Heart left ventricle (tissue), 13 donors: Measurements from ENCODE around the gene HOTAIR.

Experiments
- CTCF ChIP-seq, 12 donors: fragments of 200-600 bp; sonication (generic) in 4 of 12; IDR thresholded peaks; one replicate each; pipeline versions ENCODE4 v1.5.0 to v1.8.0; 2018 to 2022; ENCODE audit warnings: antibody characterized with exemption in 12 of 12, mild to moderate bottlenecking in 5 of 12
- POLR2A ChIP-seq, 2 donors: fragments of 450-650 bp; IDR thresholded peaks; one replicate each; pipeline ENCODE4 v1.6.1; 2017; ENCODE audit warnings: antibody characterized with exemption in 2 of 2, mild to moderate bottlenecking in 2 of 2, moderate library complexity in 2 of 2
- donor health status: ischemic (EF 13 %, LVEDD 7.1; RV severe dilation, severe dysfunction).
- donor health status: DM: no; HTN: yes; CAD: no.
- donor health status: DM: no; HTN: no; CAD: no.
- donor health status: ischemic (EF 25% LVEDD 6.9; RV normal size, moderate dysfunction).
- donor health status: ischemic (EF 25% LVEDD 5.7; RV mildly dilated, moderate dysfunction).
- donor health status: ischemic (EF 35%, LVEDD 5.7; RV mildly dilated, moderate dysfunction).
- donor health status: nonischemic (EF 11% LVEDD 7.7; RV severe dilation, severe dysfunction).
- donor health status: DM: yes; HTN: yes; CAD: no.
- donor health status: PGD.
- donor health status: ischemic (EF 29% LVEDD 5.4; RV normal size, mild dysfunction).
- donor health status: nonischemic (EF 23%, LVEDD 6.1; RV moderate dilation, normal function).

- no peak for TF ChIP-seq POLR2A (IDR thresholded peaks at IDR 0.05)
- TF ChIP-seq CTCF (IDR thresholded peaks at IDR 0.05): no peak
Measured at GRCh38 chr12:54002278-54002914, 27.6 kb upstream of the HOTAIR start.
